ENCODE data around the gene COG1. TPM values are rescaled to one million over a fixed set of nuclear protein-coding genes. Genes with fewer than 3 reads are reported as not detected.

Gene COG1
- 10.7 and 17.7 TPM in 2 replicates for total RNA-seq

GRCh38 chr17:73192894-73193701, at the start of gene COG1:
COG1 (plus strand) TSS chr17:73193055; CDS start chr17:73193070, 15 bp downstream.

Other genes starting within 250 kb of the COG1 start
- 5.0 and 23.6 TPM in 2 replicates for gene SLC39A11, start 100.4 kb upstream of the COG1 start, total RNA-seq
- gene SSTR2, start 28.0 kb upstream of the COG1 start, total RNA-seq = not detected in 2 replicates
- gene CPSF4L, start 68.8 kb downstream of the COG1 start, total RNA-seq = not detected in 2 replicates
- 27.0 and 33.5 TPM in 2 replicates for gene CDC42EP4, start 118.9 kb downstream of the COG1 start, total RNA-seq